ENCODE results near the gene GZF1. TPM values are rescaled to one million over a fixed set of nuclear protein-coding genes. Genes with fewer than 3 reads are reported as not detected.
"Not testable (repeated sequence)": the region's sequence is repeated elsewhere in the genome, so short reads cannot be mapped to it uniquely, and the experiment has no call there.

GZF1 gene
- total RNA-seq, 1 donor from 2014 or later = 14.6 TPM

GRCh38 chr20:23344336-23344735 lies 17.6 kb upstream of the GZF1 start:
- no peak for DNase-seq (ENCODE audit: low spot score)

- no peak for DNase-seq (ENCODE audit: low spot score)
Measured at GRCh38 chr20:23346002-23346401, 16.0 kb upstream of the GZF1 start.

- DNase-seq (ENCODE audit: low spot score) = no peak
Measured at GRCh38 chr20:23347791-23348190, 14.2 kb upstream of the GZF1 start.

- DNase-seq (ENCODE audit: low spot score) = not testable (repeated sequence)
Measured at GRCh38 chr20:23348510-23348909, 13.5 kb upstream of the GZF1 start.

GRCh38 chr20:23349338-23350195 lies 12.4 kb upstream of the GZF1 start:
- no peak for DNase-seq (ENCODE audit: low spot score)

GRCh38 chr20:23350196-23350903 lies 11.6 kb upstream of the GZF1 start, which contains the start of gene NXT1:
TSS of gene NXT1 (plus strand) at chr20:23350791. CDS start at chr20:23354042, 3,251 bp downstream.
- DNase-seq (ENCODE audit: low spot score) = peak; percentile 98

GRCh38 chr20:23350904-23351838 lies 10.8 kb upstream of the GZF1 start:
- DNase-seq (ENCODE audit: low spot score) = no peak

- no peak for DNase-seq (ENCODE audit: low spot score)
Measured at GRCh38 chr20:23356203-23356602, 5.8 kb upstream of the GZF1 start.

- peak; percentile 100 for DNase-seq (ENCODE audit: low spot score)
Measured at GRCh38 chr20:23357767-23358562, 4.0 kb upstream of the GZF1 start.

- DNase-seq (ENCODE audit: low spot score) = no peak
Measured at GRCh38 chr20:23358563-23358906, 3.4 kb upstream of the GZF1 start.

- peak; percentile 49 for DNase-seq (ENCODE audit: low spot score)
Measured at GRCh38 chr20:23358923-23359593, 2.9 kb upstream of the GZF1 start.

- DNase-seq (ENCODE audit: low spot score) = no peak
Measured at GRCh38 chr20:23360531-23360930, 1.5 kb upstream of the GZF1 start.

- no peak for DNase-seq (ENCODE audit: low spot score)
Measured at GRCh38 chr20:23361119-23361475, 885 bp upstream of the GZF1 start.

GRCh38 chr20:23362392-23363256 lies 642 bp downstream of the GZF1 start:
- DNase-seq (ENCODE audit: low spot score) = no peak

GRCh38 chr20:23363257-23363649 lies 1.3 kb downstream of the GZF1 start:
- DNase-seq (ENCODE audit: low spot score) = no peak

GRCh38 chr20:23365390-23366165 lies 3.6 kb downstream of the GZF1 start:
- no peak for DNase-seq (ENCODE audit: low spot score)

GRCh38 chr20:23366384-23366783 lies 4.4 kb downstream of the GZF1 start:
- no peak for DNase-seq (ENCODE audit: low spot score)

GRCh38 chr20:23367770-23368169 lies 5.8 kb downstream of the GZF1 start:
- DNase-seq (ENCODE audit: low spot score) = no peak

All from mesenteric fat pad (tissue), 1 donor.